CD4-positive, alpha-beta T cell (primary cell): ENCODE measurements around the gene ARIH1. TPM values are rescaled to one million over a fixed set of nuclear protein-coding genes. Genes with fewer than 3 reads are reported as not detected.

Source experiments
- ATAC-seq: fragments of 200-7000 bp; cut with Tn5 transposase; one replicate; pipeline ENCODE4 v1.10.0; 2022; ENCODE audit warnings: mild to moderate bottlenecking; ENCODE audit not compliant: poor library complexity
- CTCF ChIA-PET: fragments of 350-600 bp; sonication (Branson Sonifier 250); formaldehyde crosslinking; loops from one replicate; lab custom pipeline; 2021; ENCODE audit warnings: antibody characterized with exemption, inconsistent platforms; lab: Charles Lee
- POLR2A ChIA-PET: fragments of 350-600 bp; sonication (Branson Sonifier 250); formaldehyde crosslinking; loops from one replicate; lab custom pipeline; 2021; ENCODE audit warnings: antibody characterized with exemption, inconsistent platforms; lab: Charles Lee
- DNase-seq, 14 experiments: peaks; one replicate each; pipeline ENCODE4 v3.0.0-alpha.2; 2013 to 2020; ENCODE audit warnings: mixed read lengths in 2 of 14
- H3K27ac ChIP-seq, 2 donors: one replicate each; pipeline versions ENCODE4 v1.5.1 to v1.7.0; 2013; ENCODE audit warnings: low read length in 2 of 2, low read depth in 1 of 2, mild to moderate bottlenecking in 1 of 2
- H3K27me3 ChIP-seq, 2 experiments: 1 replicate in 1 of 2; 2 replicates in 1 of 2; pipeline versions ENCODE4 v1.6.1 to v1.7.0; 2013; ENCODE audit warnings: low read length in 2 of 2, control low read depth in 1 of 2, mild to moderate bottlenecking in 1 of 2, moderate library complexity in 1 of 2; ENCODE audit not compliant: insufficient read depth in 2 of 2, control insufficient read depth in 1 of 2
- H3K36me3 ChIP-seq: one replicate; pipeline ENCODE4 v1.6.1; 2013; ENCODE audit warnings: low read length, control low read depth; ENCODE audit not compliant: insufficient read depth
- H3K4me1 ChIP-seq: one replicate; pipeline ENCODE4 v1.6.1; 2013; ENCODE audit warnings: low read length, control low read depth; ENCODE audit not compliant: insufficient read depth
- H3K4me3 ChIP-seq: one replicate; pipeline ENCODE4 v1.5.1; 2013; ENCODE audit warnings: mild to moderate bottlenecking, low read length, moderate library complexity
- H3K9me3 ChIP-seq, 2 experiments: 1 replicate in 1 of 2; 2 replicates in 1 of 2; pipeline versions ENCODE4 v1.6.1 to v1.7.0; 2013; ENCODE audit warnings: low read length in 2 of 2, mild to moderate bottlenecking in 2 of 2, control low read depth in 1 of 2, moderate library complexity in 1 of 2; ENCODE audit not compliant: control insufficient read depth in 1 of 2, insufficient read depth in 1 of 2
- H3K27ac Mint-ChIP-seq: one replicate; pipeline ENCODE4 v1.8.0; 2020; ENCODE audit warnings: mixed read lengths
- H3K27me3 Mint-ChIP-seq: one replicate; pipeline ENCODE4 v1.8.0; 2021; ENCODE audit warnings: mixed read lengths
- H3K36me3 Mint-ChIP-seq: one replicate; pipeline ENCODE4 v1.8.0; 2021; ENCODE audit warnings: low read depth, mixed read lengths
- H3K4me1 Mint-ChIP-seq: one replicate; pipeline ENCODE4 v1.8.0; 2021; ENCODE audit warnings: low read depth, mixed read lengths
- H3K4me3 Mint-ChIP-seq: one replicate; pipeline ENCODE4 v1.8.0; 2020; ENCODE audit warnings: mild to moderate bottlenecking, mixed read lengths
- H3K9me3 Mint-ChIP-seq: one replicate; pipeline ENCODE4 v1.8.0; 2020; ENCODE audit warnings: mixed read lengths
- intact Hi-C, 2 experiments: fragments of 100-400 bp; cut with DNase I in 1 of 2; cut with micrococcal nuclease in 1 of 2; formaldehyde crosslinking; loops; one replicate each; pipeline versions ENCODE4 v1.15.1 to v1.9.0; 2023 to 2025; cut with DNase I, micrococcal nuclease
- total RNA-seq, 174 experiments: library from RNA in 2 of 174; stranded (reverse) in 2 of 174; gene quantifications; one replicate each; pipeline ENCODE4 v1.2.3 and lab custom pipeline; 2021 to 2026
- TF ChIP-seq, protein P1 (sequence below): fragments of 200-600 bp; IDR thresholded peaks from one replicate; pipeline ENCODE4 v1.8.0; 2022; ENCODE audit warnings: antibody characterized with exemption, mild to moderate bottlenecking

ARIH1 gene
- total RNA-seq, 2 experiments from 2014 or later, result 281 to 283 TPM

DNA sequence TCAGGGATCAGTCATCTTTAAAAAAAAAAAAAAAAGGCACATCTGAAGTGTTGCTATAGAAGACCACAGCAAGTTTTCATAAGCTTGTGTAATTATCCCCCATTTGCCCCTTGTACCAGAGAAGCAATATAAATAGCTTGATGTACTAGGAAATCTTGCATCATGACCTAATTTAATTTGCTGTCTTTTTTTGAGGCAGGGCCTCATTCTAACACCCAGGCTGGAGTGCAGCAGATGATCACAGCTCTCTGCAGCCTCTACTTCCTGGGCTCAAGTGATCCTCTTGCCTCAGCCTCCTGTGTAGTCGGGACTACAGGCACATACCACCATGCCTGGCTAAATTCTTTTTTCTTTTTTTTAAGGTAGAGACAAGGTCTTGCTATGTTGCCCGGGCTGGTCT lies 88.7 kb downstream of the ARIH1 start:
- H3K4me1 Mint-ChIP-seq, result peaks cover 19% of the 10 kb centered on the region
- no peaks in the 10 kb centered on the region for H3K27me3 Mint-ChIP-seq
- no peak overlapping the region for H3K4me3 Mint-ChIP-seq
- H3K27me3 ChIP-seq, result no peaks in the 10 kb centered on the region
- no peak for DNase-seq
- H3K27ac Mint-ChIP-seq, result peak overlapping the region; percentile 5
- H3K9me3 ChIP-seq, result no peaks in the 10 kb centered on the region
- intact Hi-C loops, result no loop called here
- no peaks in the 10 kb centered on the region for H3K4me1 ChIP-seq
- H3K27ac ChIP-seq, result no peak overlapping the region
- H3K36me3 ChIP-seq, result peaks cover 78% of the 10 kb centered on the region
- ATAC-seq, result no peak
- H3K36me3 Mint-ChIP-seq, result peaks cover 93% of the 10 kb centered on the region
- H3K9me3 Mint-ChIP-seq, result no peaks in the 10 kb centered on the region
- no peak overlapping the region for H3K4me3 ChIP-seq
- ChIA-PET CTCF (interaction anchor here (0.7 to 1.2 kb wide), 2 partner anchors 67 to 77 kb away, joined by 3 read pairs; no protein-coding TSS in a partner anchor), POLR2A (interaction anchor here (0.6 to 0.7 kb wide), 2 partner anchors 212 to 337 kb away, joined by 3 read pairs; no protein-coding TSS in a partner anchor)
- TF ChIP-seq, protein P1, sequence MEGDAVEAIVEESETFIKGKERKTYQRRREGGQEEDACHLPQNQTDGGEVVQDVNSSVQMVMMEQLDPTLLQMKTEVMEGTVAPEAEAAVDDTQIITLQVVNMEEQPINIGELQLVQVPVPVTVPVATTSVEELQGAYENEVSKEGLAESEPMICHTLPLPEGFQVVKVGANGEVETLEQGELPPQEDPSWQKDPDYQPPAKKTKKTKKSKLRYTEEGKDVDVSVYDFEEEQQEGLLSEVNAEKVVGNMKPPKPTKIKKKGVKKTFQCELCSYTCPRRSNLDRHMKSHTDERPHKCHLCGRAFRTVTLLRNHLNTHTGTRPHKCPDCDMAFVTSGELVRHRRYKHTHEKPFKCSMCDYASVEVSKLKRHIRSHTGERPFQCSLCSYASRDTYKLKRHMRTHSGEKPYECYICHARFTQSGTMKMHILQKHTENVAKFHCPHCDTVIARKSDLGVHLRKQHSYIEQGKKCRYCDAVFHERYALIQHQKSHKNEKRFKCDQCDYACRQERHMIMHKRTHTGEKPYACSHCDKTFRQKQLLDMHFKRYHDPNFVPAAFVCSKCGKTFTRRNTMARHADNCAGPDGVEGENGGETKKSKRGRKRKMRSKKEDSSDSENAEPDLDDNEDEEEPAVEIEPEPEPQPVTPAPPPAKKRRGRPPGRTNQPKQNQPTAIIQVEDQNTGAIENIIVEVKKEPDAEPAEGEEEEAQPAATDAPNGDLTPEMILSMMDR, result no peak

DNA sequence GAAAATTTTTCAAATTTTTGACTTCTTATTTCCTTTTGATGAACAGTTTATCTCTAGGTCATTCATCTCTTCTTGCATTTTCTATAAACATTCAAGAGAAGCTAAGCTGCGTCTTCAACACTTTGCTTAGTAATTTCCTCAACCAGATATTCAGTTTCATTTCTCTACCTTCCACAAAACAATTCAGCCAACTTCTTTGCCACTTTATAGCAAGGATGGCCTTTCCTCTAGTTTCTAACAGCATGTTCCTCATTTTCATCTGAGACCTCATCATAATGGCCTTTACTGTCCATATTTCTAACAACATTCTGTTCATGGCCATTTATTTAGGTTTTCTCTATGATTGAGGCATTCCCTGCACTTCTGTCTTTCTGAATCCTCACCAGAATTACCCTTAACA lies 90.0 kb downstream of the ARIH1 start:
- no peak for DNase-seq
- Mint-ChIP-seq H3K4me1 (peaks cover 16% of the 10 kb centered on the region), H3K27me3 (no peaks in the 10 kb centered on the region), H3K9me3 (no peaks in the 10 kb centered on the region), H3K4me3 (no peak overlapping the region), H3K27ac (no peak overlapping the region), H3K36me3 (peaks cover 95% of the 10 kb centered on the region)
- H3K27me3 ChIP-seq, result no peaks in the 10 kb centered on the region
- no peak overlapping the region for H3K4me3 ChIP-seq
- TF ChIP-seq, protein P1, result no peak
- ChIA-PET CTCF (no interaction called here), POLR2A (no interaction called here)
- no peak overlapping the region for H3K27ac ChIP-seq
- H3K9me3 ChIP-seq, result no peaks in the 10 kb centered on the region
- peaks cover 77% of the 10 kb centered on the region for H3K36me3 ChIP-seq
- H3K4me1 ChIP-seq, result no peaks in the 10 kb centered on the region
- intact Hi-C loops, result no loop called here
- ATAC-seq, result no peak

DNA sequence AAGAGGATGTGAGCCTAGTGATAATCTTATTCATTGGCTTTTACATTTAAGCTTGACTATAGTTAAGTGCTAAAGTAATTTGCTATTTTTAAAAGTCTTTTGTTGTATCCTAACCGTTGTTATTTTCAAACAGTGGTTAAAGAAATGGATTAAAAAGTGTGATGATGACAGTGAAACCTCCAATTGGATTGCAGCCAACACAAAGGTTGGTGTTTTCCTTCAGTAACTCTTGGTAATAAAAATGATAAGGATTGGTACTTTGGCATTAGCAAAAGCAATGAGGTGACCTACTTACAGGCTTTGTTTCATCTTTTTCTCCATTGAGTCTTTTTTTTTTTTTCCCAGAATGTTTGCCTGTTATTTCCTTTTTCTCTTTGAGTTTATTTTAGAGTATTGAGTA lies 92.8 kb downstream of the ARIH1 start:
- no peak overlapping the region for H3K4me3 Mint-ChIP-seq
- ATAC-seq (no peak), DNase-seq (no peak)
- CTCF ChIA-PET, result no interaction called here
- TF ChIP-seq, protein P1, result no peak
- Histone ChIP-seq H3K27me3 (no peaks in the 10 kb centered on the region), H3K36me3 (peaks cover 85% of the 10 kb centered on the region), H3K9me3 (no peaks in the 10 kb centered on the region), H3K27ac (no peak overlapping the region), H3K4me1 (no peaks in the 10 kb centered on the region), H3K4me3 (no peak overlapping the region)
- H3K27me3 Mint-ChIP-seq, result no peaks in the 10 kb centered on the region
- no peaks in the 10 kb centered on the region for H3K9me3 Mint-ChIP-seq
- no peak overlapping the region for H3K27ac Mint-ChIP-seq
- H3K36me3 Mint-ChIP-seq, result peaks cover 97% of the 10 kb centered on the region
- intact Hi-C loops, result no loop called here
- peaks cover 8% of the 10 kb centered on the region for H3K4me1 Mint-ChIP-seq
- POLR2A ChIA-PET, result interaction anchor here (1.0 kb wide), 1 partner anchor 96 kb away, joined by 3 read pairs; no protein-coding TSS in a partner anchor
